SU-DHL-6 (cell line): ENCODE data around the gene EXOC4.

Source experiments
- H2AFZ ChIP-seq: fragments of 200-600 bp; sonication (generic); 2 replicates; pipeline ENCODE4 v1.6.1; 2014; ENCODE audit warnings: low read depth, mild to moderate bottlenecking, moderate library complexity, mixed read lengths, antibody characterized with exemption, low read length; ENCODE audit not compliant: severe bottlenecking
- H3F3A ChIP-seq: fragments of 200-600 bp; shearing (Covaris generic); 2 replicates; pipeline ENCODE4 v1.6.0; 2016; ENCODE audit warnings: antibody characterized with exemption, mild to moderate bottlenecking; ENCODE audit not compliant: insufficient read depth
- H3K27ac ChIP-seq: fragments of 200-600 bp; sonication (generic); 2 replicates; pipeline ENCODE4 v1.5.1; 2016; ENCODE audit warnings: low read depth, mild to moderate bottlenecking, low read length, moderate library complexity, mixed read lengths
- H3K27me3 ChIP-seq: fragments of 200-600 bp; sonication (generic), shearing (Covaris generic); 2 replicates; pipeline ENCODE4 v1.6.0; 2014; ENCODE audit warnings: mild to moderate bottlenecking, low read length
- H3K36me3 ChIP-seq: fragments of 200-600 bp; sonication (generic); 2 replicates; pipeline ENCODE4 v1.6.1; 2014; ENCODE audit warnings: mild to moderate bottlenecking, low read length, mixed read lengths
- H3K4me2 ChIP-seq: fragments of 300-600, 200-600 bp; shearing (Covaris generic), sonication (generic); 2 replicates; pipeline ENCODE4 v1.6.0; 2014; ENCODE audit warnings: low read length, low read depth, mild to moderate bottlenecking; ENCODE audit not compliant: poor library complexity, severe bottlenecking
- H3K4me3 ChIP-seq: fragments of 200-600 bp; sonication (generic); 2 replicates; pipeline ENCODE4 v1.5.1; 2014; ENCODE audit warnings: antibody characterized with exemption, low read length, mild to moderate bottlenecking, mixed read lengths; ENCODE audit not compliant: insufficient read depth, poor library complexity, severe bottlenecking
- H3K79me2 ChIP-seq: fragments of 200-600 bp; sonication (generic); 2 replicates; pipeline ENCODE4 v1.6.1; 2014; ENCODE audit warnings: mild to moderate bottlenecking, low read length, moderate library complexity; ENCODE audit not compliant: insufficient read depth
- H3K9ac ChIP-seq: fragments of 200-600 bp; sonication (generic); 2 replicates; pipeline ENCODE4 v1.7.0; 2014; ENCODE audit warnings: mild to moderate bottlenecking, low read length
- H3K9me2 ChIP-seq: fragments of 200-600 bp; sonication (generic); replicated peaks from 2 replicates; pipeline ENCODE4 v1.6.1; 2014; ENCODE audit warnings: low read length; ENCODE audit not compliant: insufficient read depth
- H3K9me3 ChIP-seq: fragments of 200-600 bp; sonication (generic); 2 replicates; pipeline ENCODE4 v1.6.1; 2014; ENCODE audit warnings: low read length, mixed read lengths; ENCODE audit not compliant: insufficient read depth
- H4K20me1 ChIP-seq: fragments of 200-600 bp; sonication (generic); 2 replicates; pipeline ENCODE4 v1.6.1; 2014; ENCODE audit warnings: low read depth, mild to moderate bottlenecking, antibody characterized with exemption, low read length, moderate library complexity, mixed read lengths
- EZH2phosphoT487 ChIP-seq: fragments of 200-600 bp; sonication (generic), shearing (Covaris generic); conservative IDR thresholded peaks from 2 replicates; pipeline ENCODE4 v1.6.1; 2018; ENCODE audit warnings: mild to moderate bottlenecking, antibody characterized with exemption, low read length, moderate library complexity, mixed read lengths
- TF ChIP-seq, protein P1 (sequence below): fragments of 200-600 bp; sonication (generic); IDR thresholded peaks from one replicate; pipeline ENCODE4 v1.5.1; 2017; ENCODE audit warnings: antibody characterized with exemption, mild to moderate bottlenecking, low read length, moderate library complexity; ENCODE audit not compliant: insufficient read depth, poor library complexity, severe bottlenecking

Gene EXOC4

DNA sequence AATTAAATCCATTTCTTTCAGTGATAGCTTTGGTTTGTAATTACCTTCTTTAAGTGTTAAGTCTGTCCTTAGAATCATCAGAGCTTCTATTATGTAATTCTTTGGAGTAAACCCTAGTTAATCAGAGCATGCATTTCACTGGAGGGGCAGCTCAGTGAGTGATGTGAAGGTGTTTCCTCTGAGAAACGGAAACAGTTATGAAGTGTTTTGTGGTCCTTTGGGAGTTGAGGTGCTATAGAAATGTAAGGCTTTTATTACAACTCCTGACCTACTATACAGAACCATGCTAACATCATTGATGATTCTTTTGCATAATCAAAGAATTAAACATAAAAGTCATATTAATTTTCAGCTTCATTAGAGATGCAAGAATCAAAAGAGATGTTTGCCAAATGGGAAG, 141.5 kb downstream of the EXOC4 start:
- no peaks in the 10 kb centered on the region for H3K27me3 ChIP-seq
- TF ChIP-seq, protein P1, sequence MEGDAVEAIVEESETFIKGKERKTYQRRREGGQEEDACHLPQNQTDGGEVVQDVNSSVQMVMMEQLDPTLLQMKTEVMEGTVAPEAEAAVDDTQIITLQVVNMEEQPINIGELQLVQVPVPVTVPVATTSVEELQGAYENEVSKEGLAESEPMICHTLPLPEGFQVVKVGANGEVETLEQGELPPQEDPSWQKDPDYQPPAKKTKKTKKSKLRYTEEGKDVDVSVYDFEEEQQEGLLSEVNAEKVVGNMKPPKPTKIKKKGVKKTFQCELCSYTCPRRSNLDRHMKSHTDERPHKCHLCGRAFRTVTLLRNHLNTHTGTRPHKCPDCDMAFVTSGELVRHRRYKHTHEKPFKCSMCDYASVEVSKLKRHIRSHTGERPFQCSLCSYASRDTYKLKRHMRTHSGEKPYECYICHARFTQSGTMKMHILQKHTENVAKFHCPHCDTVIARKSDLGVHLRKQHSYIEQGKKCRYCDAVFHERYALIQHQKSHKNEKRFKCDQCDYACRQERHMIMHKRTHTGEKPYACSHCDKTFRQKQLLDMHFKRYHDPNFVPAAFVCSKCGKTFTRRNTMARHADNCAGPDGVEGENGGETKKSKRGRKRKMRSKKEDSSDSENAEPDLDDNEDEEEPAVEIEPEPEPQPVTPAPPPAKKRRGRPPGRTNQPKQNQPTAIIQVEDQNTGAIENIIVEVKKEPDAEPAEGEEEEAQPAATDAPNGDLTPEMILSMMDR = no peak
- no peak for TF ChIP-seq EZH2phosphoT487
- no peaks in the 10 kb centered on the region for H3K36me3 ChIP-seq
- no peaks in the 10 kb centered on the region for H3K9me2 ChIP-seq
- H4K20me1 ChIP-seq = peaks cover 3% of the 10 kb centered on the region; the same call in 1 of the 2 replicates
- no peaks in the 10 kb centered on the region for H3F3A ChIP-seq
- H3K4me2 ChIP-seq = no peak overlapping the region
- H3K79me2 ChIP-seq = no peaks in the 10 kb centered on the region
- H3K9ac ChIP-seq = no peak overlapping the region
- H3K4me3 ChIP-seq = no peak overlapping the region
- no peak overlapping the region for H2AFZ ChIP-seq
- no peak overlapping the region for H3K27ac ChIP-seq
- no peaks in the 10 kb centered on the region for H3K9me3 ChIP-seq

DNA sequence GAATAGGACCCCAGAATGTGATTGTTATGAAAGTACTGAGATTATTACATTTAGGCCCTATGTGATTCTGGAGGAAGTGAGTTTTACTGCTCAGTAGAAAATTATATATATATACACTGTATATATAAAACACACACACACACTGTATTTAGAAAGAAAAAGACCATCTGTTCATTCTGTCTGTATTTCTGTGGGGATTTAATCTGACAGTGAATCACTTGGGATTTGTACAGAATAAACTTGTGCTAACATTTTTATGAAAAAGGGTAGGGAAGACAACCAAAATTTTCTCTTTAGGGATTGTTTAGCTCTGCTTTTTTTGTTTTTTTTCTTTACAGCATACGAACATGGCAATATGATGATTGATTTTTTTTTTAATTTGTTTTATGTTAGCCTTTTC, 142.7 kb downstream of the EXOC4 start:
- Histone ChIP-seq H3K27ac (no peak overlapping the region), H3F3A (no peaks in the 10 kb centered on the region), H3K27me3 (no peaks in the 10 kb centered on the region), H3K9me2 (no peaks in the 10 kb centered on the region), H3K9ac (no peak overlapping the region), H3K4me2 (no peak overlapping the region), H3K4me3 (no peak overlapping the region), H3K79me2 (no peaks in the 10 kb centered on the region), H2AFZ (no peak overlapping the region), H3K9me3 (no peaks in the 10 kb centered on the region), H3K36me3 (no peaks in the 10 kb centered on the region), H4K20me1 (no peaks in the 10 kb centered on the region)
- TF ChIP-seq, protein P1 = no peak
- TF ChIP-seq EZH2phosphoT487 = no peak

DNA sequence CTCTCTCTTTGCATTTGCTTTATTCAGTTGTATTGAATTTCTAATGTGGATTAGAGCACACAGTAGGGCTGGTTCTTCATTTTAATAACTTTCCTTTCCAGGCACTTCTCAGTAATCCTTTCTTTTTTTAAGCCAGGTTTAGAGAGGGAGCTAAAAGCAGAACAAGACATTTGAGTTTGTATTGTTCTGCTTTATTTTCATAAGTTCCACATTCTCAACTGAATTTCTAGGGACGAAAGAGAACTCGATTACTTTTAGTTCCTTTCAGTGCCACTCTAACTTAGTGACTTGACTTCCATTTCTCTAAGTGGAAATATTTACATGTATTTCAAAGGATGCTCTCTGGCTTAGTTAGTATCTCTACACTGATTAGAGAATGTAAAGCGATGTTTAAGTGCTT, 145.6 kb downstream of the EXOC4 start:
- H3F3A ChIP-seq = no peaks in the 10 kb centered on the region
- no peaks in the 10 kb centered on the region for H3K9me2 ChIP-seq
- H3K4me2 ChIP-seq = no peak overlapping the region
- H3K4me3 ChIP-seq = no peak overlapping the region
- no peak overlapping the region for H3K27ac ChIP-seq
- H3K79me2 ChIP-seq = no peaks in the 10 kb centered on the region
- no peaks in the 10 kb centered on the region for H3K9me3 ChIP-seq
- H3K9ac ChIP-seq = no peak overlapping the region
- H3K27me3 ChIP-seq = no peaks in the 10 kb centered on the region
- TF ChIP-seq, protein P1 = no peak
- no peak for TF ChIP-seq EZH2phosphoT487
- H4K20me1 ChIP-seq = no peaks in the 10 kb centered on the region
- no peak overlapping the region for H2AFZ ChIP-seq
- no peaks in the 10 kb centered on the region for H3K36me3 ChIP-seq
